ENCODE measurements around the gene SLC6A19.

The SLC6A19 gene

GRCh38 chr5:1189269-1189668 is 12.1 kb upstream of the SLC6A19 start:
- TF ChIP-seq GATA2 (IDR thresholded peaks at IDR 0.05; ENCODE audit: low read depth, low read length) = no peak
- TF ChIP-seq GATA3 (IDR thresholded peaks at IDR 0.05; ENCODE audit: low read depth, low read length) = no peak

GRCh38 chr5:1190278-1190677 is 11.1 kb upstream of the SLC6A19 start:
- TF ChIP-seq GATA2 (IDR thresholded peaks at IDR 0.05; ENCODE audit: low read depth, low read length) = no peak
- no peak for TF ChIP-seq GATA3 (IDR thresholded peaks at IDR 0.05; ENCODE audit: low read depth, low read length)

GRCh38 chr5:1190837-1191239 is 10.6 kb upstream of the SLC6A19 start:
- TF ChIP-seq GATA2 (IDR thresholded peaks at IDR 0.05; ENCODE audit: low read depth, low read length) = no peak

- TF ChIP-seq GATA3 (IDR thresholded peaks at IDR 0.05; ENCODE audit: low read depth, low read length) (no peak), GATA2 (IDR thresholded peaks at IDR 0.05; ENCODE audit: low read depth, low read length) (no peak)
These were observed 8.3 kb upstream of the SLC6A19 start for GRCh38 chr5:1192971-1193590.

GRCh38 chr5:1193591-1193985 is 7.8 kb upstream of the SLC6A19 start:
- no peak for TF ChIP-seq GATA3 (IDR thresholded peaks at IDR 0.05; ENCODE audit: low read depth, low read length)
- TF ChIP-seq GATA2 (IDR thresholded peaks at IDR 0.05; ENCODE audit: low read depth, low read length) = no peak

GRCh38 chr5:1194378-1194777 is 7.0 kb upstream of the SLC6A19 start:
- TF ChIP-seq GATA2 (IDR thresholded peaks at IDR 0.05; ENCODE audit: low read depth, low read length) (no peak), GATA3 (IDR thresholded peaks at IDR 0.05; ENCODE audit: low read depth, low read length) (no peak)

- TF ChIP-seq GATA3 (IDR thresholded peaks at IDR 0.05; ENCODE audit: low read depth, low read length) = no peak
- no peak for TF ChIP-seq GATA2 (IDR thresholded peaks at IDR 0.05; ENCODE audit: low read depth, low read length)
These were observed 6.0 kb upstream of the SLC6A19 start for GRCh38 chr5:1195439-1195838.

- TF ChIP-seq GATA3 (IDR thresholded peaks at IDR 0.05; ENCODE audit: low read depth, low read length) = no peak
- TF ChIP-seq GATA2 (IDR thresholded peaks at IDR 0.05; ENCODE audit: low read depth, low read length) = no peak
These were observed 5.5 kb upstream of the SLC6A19 start for GRCh38 chr5:1195916-1196315.

GRCh38 chr5:1196562-1196961 is 4.8 kb upstream of the SLC6A19 start:
- TF ChIP-seq GATA3 (IDR thresholded peaks at IDR 0.05; ENCODE audit: low read depth, low read length) = no peak
- TF ChIP-seq GATA2 (IDR thresholded peaks at IDR 0.05; ENCODE audit: low read depth, low read length) = no peak

- TF ChIP-seq GATA3 (IDR thresholded peaks at IDR 0.05; ENCODE audit: low read depth, low read length) = no peak
- TF ChIP-seq GATA2 (IDR thresholded peaks at IDR 0.05; ENCODE audit: low read depth, low read length) = no peak
These were observed 3.3 kb upstream of the SLC6A19 start for GRCh38 chr5:1197876-1198666.

GRCh38 chr5:1199340-1199648 is 2.1 kb upstream of the SLC6A19 start:
- TF ChIP-seq GATA2 (IDR thresholded peaks at IDR 0.05; ENCODE audit: low read depth, low read length) (no peak), GATA3 (IDR thresholded peaks at IDR 0.05; ENCODE audit: low read depth, low read length) (no peak)

- TF ChIP-seq GATA2 (IDR thresholded peaks at IDR 0.05; ENCODE audit: low read depth, low read length) = no peak
- TF ChIP-seq GATA3 (IDR thresholded peaks at IDR 0.05; ENCODE audit: low read depth, low read length) = no peak
These were observed 1.5 kb upstream of the SLC6A19 start for GRCh38 chr5:1199649-1200494.

GRCh38 chr5:1200495-1201326 is 684 bp upstream of the SLC6A19 start:
- TF ChIP-seq GATA2 (IDR thresholded peaks at IDR 0.05; ENCODE audit: low read depth, low read length) = no peak
- no peak for TF ChIP-seq GATA3 (IDR thresholded peaks at IDR 0.05; ENCODE audit: low read depth, low read length)
